ENCODE data around the gene DNAJC7.

- TF ChIP-seq YY1 (IDR thresholded peaks at IDR 0.05; ENCODE audit: insufficient read depth, insufficient read length) (no peak), SUZ12 (IDR thresholded peaks at IDR 0.05; ENCODE audit: extremely low read depth, insufficient read depth, insufficient read length) (no peak)
These were observed 49.9 kb downstream of the DNAJC7 start for GRCh38 chr17:41967141-41967920.

Measured in NT2/D1 (cell line).